Fibroblast of skin of scalp (primary cell): ENCODE results near the gene CFAP410.
"Not testable (repeated sequence)": the region's sequence is repeated elsewhere in the genome, so short reads cannot be mapped to it uniquely, and the experiment has no call there.

ENCODE experiments used
- DNase-seq: peaks from one replicate; pipeline ENCODE4 v3.0.0-alpha.2; 2013

The CFAP410 gene

DNA sequence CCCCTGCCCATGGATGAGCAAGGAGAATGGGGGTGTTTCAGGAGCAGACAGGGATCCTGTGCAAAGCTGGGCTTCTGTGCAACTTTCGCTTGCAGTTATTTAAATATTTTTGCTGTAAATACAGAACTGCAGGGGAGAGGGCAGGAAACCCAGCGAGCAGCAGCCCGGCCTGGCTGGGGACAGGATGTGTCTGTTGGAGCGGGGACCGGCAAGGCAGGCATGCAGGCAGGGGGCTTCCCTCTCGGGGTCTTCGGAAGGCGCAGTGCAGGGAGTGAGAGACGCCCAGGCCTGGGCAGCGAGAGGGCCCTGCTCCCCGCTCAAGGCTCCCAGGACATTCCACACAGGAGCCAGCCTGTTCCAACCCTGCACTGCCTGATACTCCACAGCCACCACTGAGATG lies 55.2 kb downstream of the CFAP410 start:
- no peak for DNase-seq

DNA sequence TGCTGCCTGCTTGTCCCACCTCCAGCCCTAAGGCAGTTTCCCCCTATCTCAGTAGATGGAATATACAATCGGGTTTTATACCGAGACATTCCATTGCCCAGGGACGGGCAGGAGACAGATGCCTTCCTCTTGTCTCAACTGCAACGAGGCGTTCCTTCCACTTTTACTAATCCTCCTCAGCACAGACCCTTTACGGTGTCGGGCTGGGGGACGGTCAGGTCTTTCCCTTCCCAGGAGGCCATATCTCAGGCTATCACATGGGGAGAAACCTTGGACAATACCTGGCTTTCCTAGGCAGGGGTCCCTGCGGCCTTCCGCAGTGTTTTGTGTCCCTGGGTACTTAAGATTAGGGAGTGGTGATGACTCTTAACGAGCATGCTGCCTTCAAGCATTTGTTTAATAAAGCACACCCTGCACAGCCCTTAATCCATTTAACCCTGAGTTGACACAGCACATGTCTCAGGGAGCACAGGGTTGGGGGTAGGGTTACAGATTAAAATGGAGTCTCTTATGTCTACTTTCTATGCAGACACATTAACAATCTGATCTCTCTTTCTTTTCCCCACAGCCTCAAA lies 55.9 kb downstream of the CFAP410 start:
- DNase-seq = not testable (repeated sequence)

DNA sequence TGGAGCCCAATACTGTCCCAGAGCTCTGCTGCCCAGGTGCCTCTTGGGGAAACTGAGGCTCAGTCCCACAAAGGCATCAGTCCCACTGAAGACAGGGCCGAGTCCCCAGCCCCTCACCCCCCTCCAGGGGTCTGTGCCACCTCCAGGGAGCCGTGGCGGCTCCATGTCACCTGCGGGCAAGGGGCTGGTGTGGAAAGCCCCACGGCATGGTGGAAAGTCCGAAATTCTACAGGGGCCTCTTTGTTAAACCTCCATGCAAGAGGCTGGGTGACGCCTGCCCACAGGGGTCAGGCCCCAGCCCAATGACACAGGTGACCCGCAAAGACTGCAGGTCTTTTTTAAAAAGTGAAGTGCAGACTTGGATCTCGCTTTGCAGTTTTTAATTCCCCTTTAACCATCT lies 56.8 kb downstream of the CFAP410 start:
- no peak for DNase-seq

DNA sequence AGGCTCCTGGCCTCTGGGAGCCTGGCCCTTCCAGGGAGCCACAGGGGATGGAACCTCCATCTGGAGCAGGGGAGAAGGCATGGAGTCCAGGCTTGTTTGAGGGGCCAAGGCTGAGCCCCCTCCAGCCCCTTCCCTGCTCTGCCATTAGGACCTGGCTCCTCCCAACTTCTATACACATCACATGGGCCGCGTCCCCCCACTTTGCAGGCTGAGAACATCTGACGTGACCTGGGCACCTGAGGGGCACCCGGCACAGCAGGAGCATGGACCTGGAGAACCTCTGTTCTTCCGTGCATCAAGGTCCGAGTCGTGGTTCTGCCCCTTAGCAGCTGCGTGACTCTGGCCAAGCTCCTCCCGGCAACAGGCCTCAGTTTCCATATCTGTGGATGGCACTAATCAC lies 57.4 kb downstream of the CFAP410 start:
- DNase-seq = no peak

DNA sequence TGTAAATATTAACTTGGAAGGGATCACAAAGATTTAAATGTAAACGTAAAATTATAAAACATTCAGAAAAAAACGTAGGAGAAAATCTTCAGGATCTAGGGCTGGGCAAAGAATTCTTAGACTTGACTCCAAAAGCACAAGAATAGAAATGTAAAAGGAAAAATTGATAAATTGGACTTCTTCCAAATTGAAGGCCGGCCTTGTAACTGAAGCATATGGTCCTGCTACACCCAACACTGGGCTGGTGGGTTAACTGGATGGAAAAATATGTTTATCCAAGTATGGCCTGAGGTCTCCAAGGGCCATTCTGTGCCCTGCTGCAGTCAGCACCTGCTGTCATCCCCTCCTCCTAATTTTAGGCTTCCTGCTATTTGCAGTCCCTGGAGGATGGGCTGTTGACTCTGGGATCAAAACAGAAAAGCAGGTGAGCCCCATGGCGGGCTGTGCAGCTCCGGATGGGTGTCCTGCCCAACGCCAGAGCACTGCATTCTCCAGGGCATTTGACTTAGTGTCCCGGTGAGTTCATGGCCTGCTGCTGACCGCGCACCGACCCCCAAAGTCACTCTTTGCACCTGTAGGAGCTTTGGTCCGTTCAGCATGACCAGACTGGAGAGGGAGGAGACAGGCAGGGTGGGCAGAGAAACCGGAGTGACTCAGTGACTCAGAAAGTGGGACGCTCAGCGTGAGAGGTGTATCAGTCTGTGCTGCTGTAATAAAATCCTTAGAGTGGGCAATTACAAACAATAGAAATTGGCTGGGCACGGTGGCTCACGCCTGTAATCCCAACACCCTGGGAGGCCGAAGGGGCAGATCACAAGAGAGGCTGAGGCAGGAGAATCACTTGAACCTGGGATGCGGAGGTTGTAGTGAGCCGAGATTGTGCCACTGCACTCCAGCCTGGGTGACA lies 59.6 kb downstream of the CFAP410 start:
- no peak for DNase-seq
